IPS-18a (cell line): Measurements from ENCODE around the gene TMEM271.

Experiments
- H3K27ac ChIP-seq: one replicate; pipeline ENCODE4 v1.5.1; 2013; ENCODE audit warnings: low read length
- H3K27me3 ChIP-seq: one replicate; pipeline ENCODE4 v1.6.1; 2013; ENCODE audit warnings: mild to moderate bottlenecking, low read length; ENCODE audit not compliant: control insufficient read depth, insufficient read depth
- H3K36me3 ChIP-seq: one replicate; pipeline ENCODE4 v1.6.1; 2013; ENCODE audit warnings: low read depth, low read length; ENCODE audit not compliant: control insufficient read depth
- H3K4me1 ChIP-seq: one replicate; pipeline ENCODE4 v1.6.1; 2013; ENCODE audit warnings: low read depth, low read length; ENCODE audit not compliant: control insufficient read depth
- H3K4me3 ChIP-seq: one replicate; pipeline ENCODE4 v1.5.1; 2013; ENCODE audit warnings: low read length
- H3K9ac ChIP-seq: one replicate; pipeline ENCODE4 v1.6.1; 2013; ENCODE audit warnings: mild to moderate bottlenecking, low read length, moderate library complexity
- H3K9me3 ChIP-seq: one replicate; pipeline ENCODE4 v1.6.1; 2013; ENCODE audit warnings: low read depth, low read length; ENCODE audit not compliant: control insufficient read depth

TMEM271 gene

DNA sequence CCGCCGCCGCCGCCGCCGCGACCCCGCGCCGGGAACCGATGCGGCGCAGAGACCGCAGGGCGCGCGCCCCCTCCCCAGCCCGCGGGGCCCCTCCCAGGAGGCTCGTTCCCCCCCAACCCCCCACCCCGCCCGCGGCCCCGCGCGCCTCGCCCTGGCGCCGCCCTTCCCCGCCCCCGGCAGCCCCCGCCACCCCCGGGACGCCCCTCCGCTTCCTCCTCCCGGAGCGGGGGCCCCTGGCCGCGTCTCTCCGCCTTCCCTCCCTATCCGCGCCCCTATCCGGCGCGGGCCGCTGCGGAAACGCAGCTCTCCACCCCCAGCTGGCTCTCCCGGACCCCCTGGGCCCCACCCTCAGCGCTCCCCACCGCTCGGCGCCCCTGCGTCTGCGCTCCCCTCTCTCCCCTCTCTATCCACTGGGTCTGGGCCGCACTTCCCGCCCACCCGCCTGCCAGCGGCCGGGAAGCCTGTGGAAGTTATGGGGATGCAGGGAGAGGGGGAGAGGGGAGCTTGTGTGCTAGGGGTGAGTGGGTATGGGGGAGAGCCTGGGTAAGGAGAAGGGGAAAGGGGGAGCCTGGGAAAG is at the start of gene TMEM271:
Gene TMEM271 (minus strand): TSS at position 51 of the 577 bp plus-strand sequence. CDS start 233 bp downstream, outside the sequence.
- H3K9me3 ChIP-seq: no peaks in the 10 kb centered on the region
- no peaks in the 10 kb centered on the region for H3K36me3 ChIP-seq
- H3K27me3 ChIP-seq: peaks cover 93% of the 10 kb centered on the region
- no peak within 1 kb of the TSS for H3K27ac ChIP-seq
- peaks cover 5% of the 10 kb centered on the region for H3K4me1 ChIP-seq
- H3K4me3 ChIP-seq: peak within 1 kb of the TSS; percentile 67
- H3K9ac ChIP-seq: no peak within 1 kb of the TSS

- no peaks in the 10 kb centered on the region for H3K9me3 ChIP-seq
- no peak overlapping the region for H3K27ac ChIP-seq
- H3K4me3 ChIP-seq: no peak overlapping the region
Measured at GRCh38 chr4:625631-626161, 49.6 kb upstream of the TMEM271 start.

DNA sequence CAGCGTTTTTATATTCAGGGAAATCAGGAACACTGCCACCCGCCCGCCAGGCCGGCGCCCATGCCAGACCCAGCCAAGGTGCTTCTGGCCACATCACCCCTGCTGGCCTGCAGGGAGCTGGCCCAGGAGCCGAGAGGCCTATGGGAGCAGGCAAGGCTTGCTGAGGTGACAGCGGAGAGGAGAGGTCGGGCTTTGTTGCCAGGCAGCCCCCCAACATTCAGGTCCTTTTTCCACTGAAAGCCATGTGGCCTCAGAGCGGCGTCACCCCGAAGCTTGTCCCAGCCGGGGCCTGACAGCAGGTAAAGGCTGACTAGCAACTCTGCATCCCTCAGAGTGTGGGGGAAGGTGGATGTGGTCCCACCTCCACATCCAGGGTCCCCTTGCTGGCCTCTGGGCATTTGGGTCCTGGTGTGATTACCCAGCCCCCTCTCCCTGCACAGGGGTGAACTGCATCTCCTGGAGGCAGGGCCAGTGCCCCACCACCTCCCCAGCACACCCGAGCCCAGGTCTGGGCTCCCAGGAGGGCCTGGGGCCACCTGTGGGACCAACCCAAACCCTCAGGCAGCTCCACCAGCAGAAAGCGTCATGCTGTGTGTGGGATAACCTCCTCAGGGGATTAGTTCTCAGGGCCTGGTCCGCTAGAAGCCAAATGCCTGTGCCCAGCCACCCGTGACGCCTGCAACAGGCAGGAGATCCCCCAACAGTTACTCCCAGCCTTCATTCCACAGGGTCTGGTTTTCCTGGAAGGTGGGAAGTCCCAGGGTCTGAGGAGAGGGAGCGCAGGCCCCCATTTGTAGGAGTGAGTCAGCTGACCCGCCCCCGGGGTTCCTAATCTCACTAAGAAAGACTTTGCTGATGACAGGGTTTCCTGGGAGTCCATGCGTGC is 48.9 kb upstream of the TMEM271 start, which contains the start of gene PDE6B:
Gene PDE6B (plus strand): TSS at position 869 of the 886 bp plus-strand sequence. CDS start 54 bp downstream, outside the sequence.
- H3K36me3 ChIP-seq: no peaks in the 10 kb centered on the region
- no peaks in the 10 kb centered on the region for H3K27me3 ChIP-seq

More at GRCh38 chr4:625631-626161, 49.6 kb upstream of the TMEM271 start:
- Histone ChIP-seq H3K27me3 (no peaks in the 10 kb centered on the region), H3K4me1 (peaks cover 12% of the 10 kb centered on the region), H3K9ac (no peak overlapping the region), H3K36me3 (no peaks in the 10 kb centered on the region)

DNA sequence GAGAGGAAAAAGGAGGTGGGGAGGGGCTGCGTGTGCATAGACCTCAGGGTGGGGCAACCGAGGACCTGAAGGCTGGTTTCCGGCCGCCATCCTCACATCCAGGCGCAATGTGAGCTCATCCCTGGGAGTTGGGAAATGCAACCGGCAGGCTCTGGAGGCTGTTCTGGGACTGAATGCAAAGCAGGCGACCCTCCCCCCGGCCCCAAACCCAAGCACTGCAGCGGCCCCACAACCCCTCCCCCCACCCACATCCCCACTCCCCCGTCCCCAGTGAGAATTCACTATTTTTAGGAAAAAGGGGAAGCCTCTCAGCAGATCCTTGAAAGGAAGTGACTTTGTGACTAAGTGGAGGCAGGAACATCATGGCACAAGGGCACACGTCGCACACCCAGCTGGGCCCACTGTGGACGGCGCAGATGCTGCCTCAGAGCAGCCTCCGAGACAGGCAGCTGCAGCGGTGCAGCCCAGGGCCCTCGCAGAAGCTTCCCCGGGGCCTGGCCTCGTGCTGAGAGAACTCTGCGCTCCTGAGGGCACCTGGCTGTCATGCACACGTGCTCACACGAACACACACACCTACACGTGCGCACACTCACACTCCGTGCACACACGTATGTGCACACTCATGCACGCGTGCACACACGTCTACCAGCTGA is 47.9 kb upstream of the TMEM271 start:
- no peak overlapping the region for H3K27ac ChIP-seq
- H3K4me3 ChIP-seq: no peak overlapping the region
- no peak overlapping the region for H3K9ac ChIP-seq
- no peaks in the 10 kb centered on the region for H3K27me3 ChIP-seq
- H3K9me3 ChIP-seq: no peaks in the 10 kb centered on the region
- H3K36me3 ChIP-seq: no peaks in the 10 kb centered on the region
- H3K4me1 ChIP-seq: peaks cover 12% of the 10 kb centered on the region

More for the DNA sequence above, 48.9 kb upstream of the TMEM271 start, which contains the start of gene PDE6B:
- peaks cover 12% of the 10 kb centered on the region for H3K4me1 ChIP-seq
- no peak within 1 kb of the TSS for H3K9ac ChIP-seq
- H3K27ac ChIP-seq: no peak within 1 kb of the TSS
- no peak within 1 kb of the TSS for H3K4me3 ChIP-seq
- no peaks in the 10 kb centered on the region for H3K9me3 ChIP-seq

GRCh38 chr4:622996-623913 is 47.2 kb upstream of the TMEM271 start:
- Histone ChIP-seq H3K9ac (no peak overlapping the region), H3K4me1 (peaks cover 12% of the 10 kb centered on the region), H3K4me3 (no peak overlapping the region)

DNA sequence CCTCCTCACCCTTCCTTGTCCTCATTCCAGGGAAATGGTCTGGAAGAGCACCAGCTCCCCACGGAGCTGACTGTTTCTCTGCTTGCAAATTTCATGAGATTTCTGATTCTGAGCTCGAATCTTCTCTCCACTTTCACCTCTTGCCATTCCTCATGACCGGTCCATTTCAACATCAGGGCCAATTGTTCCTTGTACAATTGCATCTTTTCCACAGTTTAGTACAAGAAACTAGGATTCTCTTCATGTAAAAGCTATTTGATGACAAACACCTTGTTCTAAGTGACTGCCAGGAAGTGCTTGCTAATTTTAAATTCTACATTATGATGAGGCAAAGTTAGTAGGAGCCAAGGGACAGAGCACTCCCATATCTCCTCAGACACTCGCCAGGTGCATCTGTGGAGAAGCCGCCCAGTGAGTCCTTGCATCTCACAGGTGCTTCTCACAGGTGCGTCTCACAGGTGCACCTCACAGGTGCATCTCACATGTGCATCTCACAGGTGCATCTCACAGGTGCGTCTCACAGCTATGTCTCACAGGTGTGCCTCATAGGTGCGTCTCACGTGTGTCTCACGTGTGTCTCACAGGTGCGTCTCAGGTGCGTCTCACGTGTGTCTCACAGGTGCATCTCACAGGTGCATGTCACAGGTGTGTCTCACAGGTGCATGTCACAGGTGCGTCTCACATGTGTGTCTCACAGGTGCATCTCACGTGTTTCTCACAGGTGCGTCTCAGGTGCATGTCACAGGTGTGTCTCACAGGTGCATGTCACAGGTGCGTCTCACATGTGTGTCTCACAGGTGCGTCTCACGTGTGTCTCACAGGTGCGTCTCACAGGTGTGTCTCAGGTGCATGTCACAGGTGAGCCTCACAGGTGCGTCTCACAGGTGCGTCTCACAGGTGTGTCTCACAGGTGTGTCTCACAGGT is 46.2 kb upstream of the TMEM271 start:
- no peak overlapping the region for H3K9ac ChIP-seq
- H3K4me1 ChIP-seq: peaks cover 12% of the 10 kb centered on the region
- no peak overlapping the region for H3K27ac ChIP-seq
- no peaks in the 10 kb centered on the region for H3K36me3 ChIP-seq
- H3K27me3 ChIP-seq: no peaks in the 10 kb centered on the region
- H3K4me3 ChIP-seq: no peak overlapping the region
- H3K9me3 ChIP-seq: no peaks in the 10 kb centered on the region

More at GRCh38 chr4:622996-623913, 47.2 kb upstream of the TMEM271 start:
- Histone ChIP-seq H3K27ac (no peak overlapping the region), H3K27me3 (no peaks in the 10 kb centered on the region), H3K36me3 (no peaks in the 10 kb centered on the region), H3K9me3 (no peaks in the 10 kb centered on the region)

- no peak overlapping the region for H3K9ac ChIP-seq
- peaks cover 12% of the 10 kb centered on the region for H3K4me1 ChIP-seq
- H3K27ac ChIP-seq: no peak overlapping the region
- H3K4me3 ChIP-seq: no peak overlapping the region
- H3K36me3 ChIP-seq: no peaks in the 10 kb centered on the region
- no peaks in the 10 kb centered on the region for H3K27me3 ChIP-seq
- no peaks in the 10 kb centered on the region for H3K9me3 ChIP-seq
Measured at GRCh38 chr4:621296-622070, 45.4 kb upstream of the TMEM271 start.

GRCh38 chr4:620851-621261 is 44.8 kb upstream of the TMEM271 start:
- Histone ChIP-seq H3K27ac (no peak overlapping the region), H3K4me1 (peaks cover 12% of the 10 kb centered on the region), H3K9me3 (no peaks in the 10 kb centered on the region), H3K27me3 (no peaks in the 10 kb centered on the region), H3K36me3 (no peaks in the 10 kb centered on the region), H3K9ac (no peak overlapping the region), H3K4me3 (no peak overlapping the region)

- no peaks in the 10 kb centered on the region for H3K27me3 ChIP-seq
- H3K9ac ChIP-seq: no peak overlapping the region
- peaks cover 6% of the 10 kb centered on the region for H3K4me1 ChIP-seq
Measured at GRCh38 chr4:620201-620600, 44.1 kb upstream of the TMEM271 start.

More at GRCh38 chr4:620201-620600, 44.1 kb upstream of the TMEM271 start:
- Histone ChIP-seq H3K36me3 (no peaks in the 10 kb centered on the region), H3K27ac (no peak overlapping the region), H3K4me3 (no peak overlapping the region), H3K9me3 (no peaks in the 10 kb centered on the region)
